HG03045 (cell line): Measurements from ENCODE around the gene RABGGTA.

ENCODE experiments used
- ATAC-seq: cut with Tn5 transposase; IDR thresholded peaks from one replicate; pipeline ENCODE4 v1.9.1; 2021; ENCODE audit warnings: mild to moderate bottlenecking, moderate library complexity; ENCODE audit not compliant: unreplicated experiment

Gene RABGGTA

GRCh38 chr14:24271134-24271833, at the start of gene RABGGTA:
RABGGTA (minus strand) TSS chr14:24271597; CDS start chr14:24271115, 482 bp downstream.
- ATAC-seq = peak; percentile 92

DNA sequence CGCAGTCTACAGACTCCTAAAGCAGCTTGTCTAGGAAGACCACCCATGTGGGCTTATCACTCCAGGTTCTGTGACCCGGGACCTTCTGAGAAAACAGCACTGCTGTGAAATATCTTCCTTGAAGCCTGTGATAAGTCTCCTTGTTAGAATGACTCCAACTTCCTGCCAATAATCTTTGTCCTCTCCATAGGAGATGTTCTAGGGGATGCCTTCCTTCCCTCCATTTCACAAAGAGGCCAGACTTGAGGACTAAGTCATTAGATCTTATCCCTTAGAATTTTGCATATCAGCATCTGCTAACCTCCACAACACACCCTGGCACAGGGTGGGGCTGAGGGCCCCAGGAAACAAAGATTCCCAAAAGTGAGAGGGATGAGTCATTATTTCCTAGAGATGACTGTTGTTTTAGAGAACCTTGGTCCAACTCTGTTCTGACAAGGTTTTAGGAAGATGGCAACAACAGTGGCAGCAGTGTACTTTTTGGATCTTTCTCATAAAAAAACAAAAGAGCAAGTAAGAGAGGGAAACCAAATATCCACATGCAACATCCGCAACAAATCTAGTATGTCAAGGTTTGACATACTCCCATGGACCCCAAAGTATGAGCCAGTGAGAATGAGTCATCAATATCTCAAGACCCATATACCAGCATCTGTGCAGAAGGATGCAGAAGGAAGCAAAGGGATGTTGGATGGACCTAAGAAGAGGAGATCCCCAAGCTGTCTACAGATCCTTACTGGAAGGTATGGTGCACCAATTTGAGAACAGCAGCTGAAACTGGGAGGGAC, 45.9 kb upstream of the RABGGTA start:
- ATAC-seq = no peak

DNA sequence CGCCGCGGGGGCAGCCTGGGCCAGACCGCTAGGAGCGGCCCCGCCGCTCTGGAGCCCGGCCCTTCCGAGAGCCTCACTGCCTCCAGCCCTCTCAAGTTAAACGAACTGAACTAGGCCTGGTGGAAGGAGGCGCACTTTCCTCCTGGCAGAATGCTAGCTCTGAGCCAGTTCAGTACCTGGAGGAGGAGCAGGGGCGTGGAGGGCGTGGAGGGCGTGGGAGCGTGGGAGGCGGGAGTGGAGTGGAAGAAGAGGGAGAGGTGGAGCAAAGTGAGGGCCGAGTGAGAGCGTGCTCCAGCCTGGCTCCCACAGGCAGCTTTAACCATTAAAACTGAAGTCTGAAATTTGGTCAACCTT, 45.2 kb upstream of the RABGGTA start:
- no peak for ATAC-seq

GRCh38 chr14:24315807-24316596, 44.6 kb upstream of the RABGGTA start:
- no peak for ATAC-seq

- ATAC-seq = no peak
Measured at GRCh38 chr14:24315243-24315806, 43.9 kb upstream of the RABGGTA start.

DNA sequence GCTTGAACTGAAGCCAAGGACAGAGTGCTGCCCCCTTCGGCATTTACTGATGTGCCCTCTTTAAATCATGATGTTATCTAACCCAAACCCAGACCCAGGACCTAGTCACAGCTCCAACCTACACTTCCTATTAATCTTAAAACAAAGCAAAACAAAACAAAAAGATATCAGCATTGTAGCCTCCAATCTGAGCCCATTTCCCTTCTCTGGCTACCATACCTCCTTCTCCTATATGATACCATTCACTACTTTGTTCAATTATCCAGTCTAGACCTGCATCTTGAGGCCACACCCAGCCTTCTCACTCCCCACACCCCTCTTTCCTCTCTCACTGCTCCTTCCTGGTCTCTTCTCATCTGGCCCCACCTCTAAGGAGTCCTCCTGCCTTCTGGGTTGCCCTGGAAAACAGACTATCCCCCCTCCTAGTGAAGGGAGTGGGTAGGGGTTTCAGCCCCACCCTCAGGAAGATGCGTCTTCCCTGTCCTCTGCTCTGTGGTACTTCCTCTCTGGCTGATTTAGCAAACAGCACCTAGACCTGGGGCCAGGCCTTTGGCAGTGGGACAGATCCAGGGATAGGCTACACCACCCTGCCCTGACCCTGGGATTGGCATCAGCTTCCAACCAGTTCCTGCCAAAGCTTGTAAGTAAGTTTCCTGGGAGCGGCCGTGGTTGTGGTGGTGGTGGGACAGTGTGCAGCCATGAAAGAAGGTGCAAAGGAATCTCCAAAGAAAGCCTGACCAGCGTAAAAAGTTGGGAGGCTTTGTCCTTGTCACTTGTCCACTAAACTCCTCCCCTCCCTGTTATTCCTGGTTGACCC, 43.2 kb upstream of the RABGGTA start:
- no peak for ATAC-seq

- ATAC-seq = no peak
Measured at GRCh38 chr14:24313913-24314312, 42.5 kb upstream of the RABGGTA start.

DNA sequence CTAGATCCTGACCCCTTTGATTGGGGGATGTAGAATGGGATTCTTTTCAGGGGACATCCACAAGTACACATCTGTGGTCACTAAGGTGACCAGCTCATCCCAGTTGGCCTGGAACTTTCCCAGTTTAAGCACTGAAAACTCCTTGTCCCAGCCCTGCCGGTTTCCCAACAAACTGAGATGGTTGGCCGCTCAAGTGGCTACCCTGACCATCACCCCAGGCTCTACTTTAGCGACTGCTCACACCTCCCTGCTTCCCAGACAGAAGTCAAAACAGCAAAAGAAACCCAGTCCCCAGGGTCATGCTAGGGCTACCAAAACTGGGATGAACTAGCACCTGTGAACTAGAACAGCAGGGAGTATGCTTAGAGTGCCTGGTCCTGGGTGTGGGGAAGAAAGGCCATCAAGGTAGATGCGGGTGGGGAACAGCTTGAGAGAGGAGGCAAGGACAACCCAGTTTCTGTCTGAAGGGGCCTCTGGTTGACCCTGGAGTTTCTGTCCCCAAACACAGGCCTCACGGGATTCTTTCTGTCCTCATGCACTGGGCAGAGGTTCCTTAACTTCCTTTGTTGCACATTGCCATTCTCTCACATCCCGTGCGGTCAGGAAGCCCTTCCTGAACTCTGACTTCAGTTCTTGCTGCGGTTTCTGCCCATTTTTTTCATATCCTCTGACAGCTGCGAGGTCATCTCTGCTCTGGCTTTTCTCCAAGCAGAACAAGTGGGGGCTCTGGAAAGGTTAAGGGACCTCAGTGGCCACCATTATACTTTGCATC, 41.5 kb upstream of the RABGGTA start:
- ATAC-seq = no peak

DNA sequence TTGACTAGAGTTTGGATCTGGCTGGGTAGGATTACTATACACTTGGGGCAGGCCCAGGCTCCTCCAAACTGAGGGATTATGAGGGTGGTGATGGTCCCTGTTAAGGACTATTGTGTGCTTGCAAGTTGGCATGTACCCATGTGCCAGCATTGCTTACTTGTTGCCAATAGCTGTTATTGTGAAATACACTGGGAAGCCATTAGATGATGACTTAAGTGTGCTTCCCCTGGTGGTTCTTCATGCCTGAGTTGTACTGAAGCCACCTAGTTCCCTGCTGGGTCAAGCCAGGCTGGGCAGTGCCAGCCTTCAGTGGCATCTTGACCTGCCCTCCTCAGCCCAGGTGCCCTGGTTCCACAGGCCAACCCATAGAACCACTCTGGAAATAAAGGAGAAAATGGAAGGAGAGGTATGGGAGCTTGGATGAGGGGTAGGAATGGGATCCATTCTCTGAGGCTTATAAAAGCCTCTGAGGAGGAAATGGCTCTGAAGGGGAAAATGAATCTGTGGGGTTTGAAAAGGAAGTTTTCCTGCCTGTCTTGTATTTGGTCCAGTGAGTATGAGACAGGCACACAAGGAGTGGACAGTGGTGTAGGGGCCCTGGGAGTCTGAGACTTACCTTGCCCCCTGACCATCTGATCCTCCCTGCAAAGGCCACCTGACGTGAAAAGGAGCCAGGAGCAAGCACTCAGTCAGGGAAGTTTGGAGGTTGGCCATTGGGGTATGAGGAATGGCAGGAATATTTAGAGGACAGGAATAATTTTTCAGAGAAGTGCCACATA, 40.6 kb upstream of the RABGGTA start:
- no peak for ATAC-seq

GRCh38 chr14:24310646-24311604, 39.5 kb upstream of the RABGGTA start, which contains the start of gene LTB4R:
LTB4R (plus strand) TSS chr14:24311502; CDS start chr14:24315652, 4,150 bp downstream.
- ATAC-seq = peak; percentile 62

- ATAC-seq = no peak
Measured at GRCh38 chr14:24310265-24310645, 38.9 kb upstream of the RABGGTA start.

DNA sequence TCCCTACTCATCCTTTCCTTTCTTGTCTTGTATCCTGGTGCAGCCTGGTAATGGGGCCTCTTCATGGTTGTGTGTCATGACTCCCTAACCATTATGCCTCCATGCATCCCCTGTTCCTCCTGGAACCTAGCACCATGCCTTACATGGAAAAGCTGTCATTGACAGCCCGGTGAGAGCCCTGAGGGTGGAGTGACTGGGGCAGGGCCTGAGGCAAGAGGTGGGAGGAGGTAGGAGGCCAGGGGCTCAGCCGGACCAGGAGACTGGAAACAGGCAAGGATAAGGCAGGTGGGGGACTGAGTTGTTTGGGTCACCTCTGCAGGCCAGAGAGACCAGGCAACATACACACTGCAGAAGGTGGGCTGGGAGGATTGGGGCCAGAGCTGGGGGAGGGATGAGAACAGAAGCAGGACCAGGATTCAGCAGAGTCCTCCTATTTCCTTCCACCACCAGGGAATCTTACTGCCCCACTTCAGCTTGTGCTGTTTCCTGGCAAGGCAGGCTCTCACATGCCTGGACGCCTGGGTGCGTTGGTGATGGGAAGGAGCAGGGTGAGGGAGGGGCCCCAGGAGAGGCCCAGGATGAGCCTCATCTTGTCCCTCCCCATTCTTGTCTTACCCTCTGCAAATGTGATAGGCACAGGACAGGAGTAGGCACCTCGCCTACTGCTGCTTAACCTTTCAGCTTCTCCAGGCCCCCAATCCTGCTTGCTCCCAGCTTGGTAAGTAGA, 38.3 kb upstream of the RABGGTA start, which contains the start of gene LTB4R2:
LTB4R2 (plus strand) TSS at position 603 of the 727 bp plus-strand sequence. CDS start 525 bp downstream, outside the sequence.
- ATAC-seq = no peak

GRCh38 chr14:24308342-24309124, 37.1 kb upstream of the RABGGTA start:
- no peak for ATAC-seq

DNA sequence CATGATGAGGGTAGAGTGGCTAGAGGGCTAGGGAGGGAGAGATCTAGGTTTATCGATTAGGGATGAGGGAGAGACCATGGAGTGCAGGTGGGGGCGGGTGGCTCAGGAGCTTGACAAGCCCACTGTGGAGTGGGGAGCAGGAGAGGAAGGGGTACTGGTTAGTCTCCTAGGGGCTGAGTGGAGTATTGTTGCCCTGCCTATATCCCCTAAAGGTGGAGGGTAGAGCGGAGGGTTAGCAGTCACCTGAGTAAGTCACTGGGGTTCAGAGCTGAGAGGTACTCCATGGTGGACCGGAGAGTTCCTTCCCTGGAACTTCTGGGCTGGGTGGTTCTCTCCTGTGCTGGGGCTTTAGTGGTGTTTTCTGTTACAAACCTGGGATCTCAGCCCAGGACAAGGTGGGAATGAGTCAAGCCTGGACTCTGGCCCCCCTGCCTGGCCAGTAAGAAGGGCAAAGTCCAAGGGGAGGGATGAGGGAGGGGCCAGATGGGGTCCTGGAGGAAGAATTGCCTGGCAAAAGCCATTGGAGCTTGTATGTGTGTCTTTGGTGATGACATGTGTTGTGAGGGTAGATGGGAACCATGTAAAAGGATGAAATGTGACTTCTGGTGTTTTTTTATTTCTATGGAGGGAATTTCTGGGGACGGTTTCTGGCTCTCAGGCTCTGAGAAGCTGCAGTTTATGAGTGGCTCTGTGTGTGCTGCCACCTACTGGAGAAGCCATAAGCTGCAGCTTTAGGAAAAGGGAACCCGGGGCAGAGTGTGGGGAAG, 36.4 kb upstream of the RABGGTA start, which contains the start of gene CIDEB:
CIDEB (minus strand) TSS at position 403 of the 767 bp plus-strand sequence; CDS start at position 284, 119 bp downstream.
- no peak for ATAC-seq

DNA sequence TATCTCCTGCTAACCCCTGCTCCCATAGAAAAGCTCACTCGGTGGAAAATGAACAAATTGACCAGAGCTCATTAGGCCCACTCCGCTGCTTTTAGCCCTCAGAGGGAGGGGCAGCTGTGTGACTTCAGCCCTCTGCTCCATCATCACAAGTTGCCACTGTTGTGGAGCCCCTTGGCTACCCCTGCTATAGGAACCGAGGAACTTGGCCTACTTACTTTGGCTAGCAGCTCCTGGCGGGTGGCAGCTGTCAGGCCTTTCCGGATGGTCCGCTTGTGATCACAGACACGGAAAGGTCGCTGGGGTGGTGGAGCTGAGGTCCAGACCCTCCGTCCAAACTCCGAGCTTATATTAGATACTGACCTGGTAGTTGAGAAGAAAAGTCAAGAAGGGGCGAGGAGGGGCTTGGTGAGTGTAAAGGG, 35.8 kb upstream of the RABGGTA start:
- no peak for ATAC-seq
